HG03342 (cell line): Measurements from ENCODE around the gene BTK.

Experiments used
- ATAC-seq: cut with Tn5 transposase; IDR thresholded peaks from one replicate; pipeline ENCODE4 v1.9.1; 2021; ENCODE audit warnings: mild to moderate bottlenecking, moderate library complexity; ENCODE audit not compliant: unreplicated experiment

Gene BTK

DNA sequence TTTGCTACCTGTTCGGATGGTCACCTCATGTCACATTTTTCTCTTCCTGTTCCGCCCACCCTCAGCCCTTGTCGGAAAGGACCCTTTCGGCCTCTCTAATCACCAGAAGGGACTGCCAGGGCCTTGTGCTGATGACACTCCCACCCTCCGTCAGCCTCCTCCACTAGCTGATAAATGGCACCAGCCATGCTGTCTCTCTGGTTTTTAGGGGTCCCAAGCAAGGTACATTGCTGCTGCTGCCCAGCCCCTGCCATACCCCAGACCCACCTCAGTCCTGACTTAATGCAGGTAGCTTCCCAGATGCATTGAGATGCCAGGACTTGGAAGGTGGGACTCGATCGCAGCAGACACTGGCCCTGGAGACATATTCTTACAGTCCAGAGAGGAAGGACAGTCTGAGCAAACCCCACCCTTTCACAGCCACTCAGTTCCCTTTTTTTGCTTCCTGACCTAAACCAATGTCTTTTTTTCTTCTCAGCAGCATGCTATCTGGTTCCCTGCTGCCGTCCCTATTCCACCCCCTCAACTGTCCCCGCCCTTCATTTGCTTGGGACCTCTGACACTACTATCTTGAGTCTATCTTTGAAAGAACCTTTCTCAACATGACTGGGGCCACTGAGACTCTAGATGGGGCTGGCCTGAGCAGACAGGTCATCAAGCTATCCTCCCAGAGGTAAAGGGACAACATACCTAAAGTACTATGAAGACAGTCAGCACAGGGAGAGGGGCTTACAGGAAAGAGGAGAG lies at the start of gene BTK:
Gene BTK, minus strand, starts transcription at position 397 of the 747 bp plus-strand sequence. CDS start 10,907 bp downstream, outside the sequence.
- peak; percentile 65 for ATAC-seq

DNA sequence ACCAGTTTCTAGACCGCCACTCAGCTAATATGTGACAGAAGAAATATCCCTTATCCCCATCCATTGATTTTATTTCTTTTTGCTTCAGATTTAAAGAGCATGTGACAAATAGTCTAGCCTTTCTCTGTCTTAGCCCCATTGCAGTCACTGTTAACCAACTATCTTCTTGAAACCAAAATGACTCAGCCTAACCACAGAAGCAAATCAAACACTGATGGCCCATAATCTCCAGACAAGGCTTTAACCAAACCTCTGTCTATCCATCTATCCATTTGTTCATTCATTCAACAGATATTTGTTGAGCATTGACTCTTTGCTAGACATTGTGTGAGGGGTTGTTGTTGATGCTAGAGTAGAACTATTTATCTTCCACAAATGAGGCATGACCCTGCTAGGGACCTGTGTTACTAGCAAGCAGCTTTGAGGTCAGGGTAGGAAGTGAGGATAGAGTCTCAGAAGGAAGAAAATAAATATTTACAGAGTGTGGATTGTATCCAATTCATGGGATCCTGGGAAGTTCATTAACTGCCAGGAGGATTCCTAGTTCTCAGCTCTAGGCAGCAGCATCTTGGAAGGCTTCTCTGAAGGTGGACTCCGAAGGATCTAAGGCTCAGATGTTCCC lies 44.6 kb upstream of the BTK start:
- ATAC-seq: peak; percentile 94

DNA sequence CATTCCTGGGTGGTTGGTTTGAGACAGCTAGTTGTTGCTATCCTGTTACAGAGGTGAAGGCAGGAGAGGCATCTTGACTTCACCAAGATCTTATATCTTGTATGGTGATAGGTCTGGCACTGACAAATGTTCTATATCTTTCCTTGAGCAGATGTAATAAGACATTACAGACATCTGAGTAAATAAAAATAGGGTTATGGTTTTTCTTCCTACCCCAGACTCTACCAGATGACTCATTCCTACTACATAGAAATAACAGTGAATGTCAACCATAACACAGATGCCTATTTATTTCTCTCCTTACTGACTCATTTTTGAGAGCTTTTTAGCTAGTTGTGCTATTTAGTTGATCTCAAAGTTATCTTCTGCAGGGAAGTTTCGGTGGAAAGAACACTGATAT lies 43.9 kb upstream of the BTK start:
- peak; percentile 20 for ATAC-seq

DNA sequence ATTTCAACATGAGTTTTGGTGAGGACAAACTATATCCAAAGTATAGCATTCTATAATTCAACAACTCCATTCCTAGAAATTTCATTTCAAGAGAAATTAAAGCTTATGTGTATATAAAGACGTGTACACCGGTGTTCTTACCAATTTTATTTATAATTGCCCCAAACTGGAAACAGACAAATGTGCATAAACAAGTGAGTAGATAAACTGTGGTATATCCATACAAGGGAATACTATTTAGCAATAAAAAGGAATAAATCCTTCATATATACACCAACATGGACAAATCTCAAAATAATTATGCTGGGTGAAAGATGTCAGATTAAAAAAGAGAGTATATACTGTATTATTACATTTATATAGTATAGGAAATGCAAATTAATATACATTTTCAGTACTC lies 42.0 kb upstream of the BTK start:
- ATAC-seq: no peak

DNA sequence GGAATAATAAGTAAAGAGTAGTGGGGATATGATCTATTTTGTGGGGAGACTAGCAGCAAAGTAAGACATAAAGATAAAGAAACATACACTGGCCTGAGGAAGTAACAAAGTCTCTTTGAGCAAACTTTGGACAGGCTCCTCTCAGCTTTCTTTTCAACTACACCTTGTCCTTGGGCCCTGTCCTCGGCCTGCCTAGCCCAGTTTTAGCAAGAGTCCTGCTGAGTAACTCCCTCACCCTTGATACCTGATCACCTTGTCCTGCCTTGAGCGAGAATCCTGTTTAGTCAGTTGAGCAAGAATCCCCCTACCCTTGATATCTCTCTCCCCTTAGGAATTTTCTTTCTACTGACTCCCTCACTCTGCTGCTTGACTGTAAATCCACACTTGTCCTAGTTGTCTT lies 33.5 kb upstream of the BTK start:
- ATAC-seq: no peak

DNA sequence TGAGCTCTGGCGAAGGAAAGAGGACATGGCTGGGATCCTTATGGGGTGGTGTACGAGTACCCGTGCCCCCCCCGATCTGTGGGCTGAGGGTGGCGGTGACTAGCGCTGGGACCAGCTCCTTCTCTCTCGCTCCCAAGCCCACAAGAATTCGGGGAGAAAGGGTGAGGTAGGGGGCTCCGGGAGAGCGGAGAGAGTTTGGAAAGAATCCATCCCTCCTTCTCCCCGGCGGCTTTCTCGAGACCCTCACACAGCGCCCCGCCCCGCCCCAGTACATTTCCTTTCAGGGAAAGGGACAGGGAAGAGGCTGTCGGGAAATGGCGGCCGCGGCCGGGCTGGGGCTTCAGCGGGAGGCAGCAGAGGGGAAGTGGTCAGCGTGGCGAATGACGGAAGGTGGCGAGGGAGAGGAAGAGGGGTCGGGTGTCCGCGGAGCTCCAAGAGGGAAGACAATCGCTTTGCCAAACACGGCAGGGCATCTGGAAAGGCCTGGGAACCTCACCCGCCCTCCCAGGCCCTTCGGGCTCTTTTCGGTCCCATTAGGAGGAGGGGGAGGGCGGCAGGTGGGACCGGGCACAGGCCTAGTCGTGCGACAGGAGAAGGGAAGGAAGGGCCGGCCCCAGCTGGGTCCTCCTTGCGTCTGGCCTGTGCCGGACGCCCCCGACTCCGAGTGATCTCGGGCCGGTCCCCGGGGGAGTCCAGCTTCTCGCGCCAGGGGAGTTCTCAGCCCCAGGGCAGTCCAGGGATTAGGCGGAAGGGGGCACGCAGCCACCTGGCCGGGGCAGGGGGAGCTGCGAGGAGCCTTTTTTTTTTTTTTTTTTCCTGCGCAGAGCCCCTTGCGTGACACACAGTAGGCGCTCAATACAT lies 32.2 kb upstream of the BTK start:
- peak; percentile 40 for ATAC-seq

DNA sequence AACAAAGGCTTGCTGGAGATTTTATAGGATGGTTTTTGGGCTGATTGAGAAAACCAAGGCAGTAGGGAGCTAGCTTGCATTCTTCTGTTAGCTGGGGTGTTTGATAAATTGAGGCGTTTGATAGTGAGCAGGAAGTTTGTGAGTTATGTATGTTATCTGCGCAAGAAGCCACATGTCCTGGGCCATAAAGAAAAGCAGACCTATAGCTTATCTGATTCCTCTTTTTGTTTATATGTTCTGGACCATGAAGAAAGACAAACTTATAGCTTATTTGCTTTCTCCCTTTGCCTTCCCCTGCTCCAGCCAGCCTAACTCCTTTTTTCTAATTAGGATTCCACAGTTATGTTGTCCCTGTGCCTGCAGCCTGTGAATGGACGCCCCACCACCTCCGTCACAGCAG lies 31.2 kb upstream of the BTK start:
- no peak for ATAC-seq

DNA sequence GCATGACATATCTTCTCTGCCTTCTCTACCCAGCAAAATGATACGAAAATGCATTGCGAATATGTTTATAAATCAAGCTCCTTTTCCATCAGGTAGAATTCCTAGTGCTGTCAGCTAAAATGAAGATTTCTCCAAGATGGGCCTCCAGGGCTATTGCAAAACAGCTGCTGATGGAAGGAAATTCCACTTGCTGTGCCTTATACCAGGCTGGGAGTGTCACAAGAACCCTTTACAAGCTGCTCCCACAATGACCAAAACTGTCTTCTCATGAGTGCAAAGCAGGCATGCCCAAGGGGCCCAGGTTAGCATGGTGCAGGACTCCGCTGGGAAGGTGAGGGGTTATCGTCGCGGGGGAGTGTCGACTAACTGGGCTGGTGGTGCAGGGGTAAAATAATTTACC lies 30.7 kb upstream of the BTK start:
- ATAC-seq: no peak

DNA sequence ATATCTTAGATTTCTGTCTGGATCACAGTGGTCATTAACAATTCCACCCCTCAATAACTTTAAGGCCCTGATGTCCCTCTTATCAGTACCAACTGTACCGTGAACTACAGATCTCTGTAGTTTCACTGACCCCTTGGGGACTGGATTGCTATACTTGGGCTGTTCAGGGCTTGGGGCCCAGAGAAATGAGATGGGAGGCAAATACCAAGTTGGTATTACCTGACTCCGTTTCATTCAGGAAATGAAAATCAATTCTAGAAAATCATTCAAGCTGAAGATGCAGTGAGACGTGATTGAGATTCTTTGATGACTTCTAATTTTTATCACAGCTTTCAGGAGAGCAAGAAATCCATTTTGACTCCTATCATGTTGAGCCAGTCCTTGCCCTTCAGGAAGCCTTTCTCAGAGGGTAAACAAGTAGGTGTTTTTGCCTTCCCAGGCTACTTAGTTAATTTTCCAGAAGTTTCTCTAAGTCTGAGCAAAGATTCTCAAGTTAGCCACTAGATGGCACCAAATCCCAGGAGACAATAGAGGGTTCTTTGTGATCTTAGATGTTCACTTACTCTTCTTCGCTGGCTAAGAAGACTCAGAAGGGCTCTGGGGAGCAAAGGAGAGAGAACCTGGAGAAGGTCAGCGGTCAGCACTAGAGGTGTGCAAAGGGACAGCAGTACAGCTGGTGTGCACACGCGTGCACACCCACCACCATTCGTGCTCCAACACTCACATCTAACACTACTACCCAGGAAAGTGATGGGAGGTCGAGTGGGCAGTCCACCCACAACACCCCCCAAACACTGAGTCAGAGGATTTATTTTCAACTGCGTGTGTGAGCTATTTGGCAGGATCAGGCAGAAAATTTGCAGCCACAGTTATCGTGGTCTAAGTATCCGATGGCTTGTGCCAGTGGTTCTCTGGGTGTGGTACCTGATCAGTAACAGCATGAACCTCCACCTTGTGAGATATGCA lies 29.5 kb upstream of the BTK start:
- peak; percentile 60 for ATAC-seq

DNA sequence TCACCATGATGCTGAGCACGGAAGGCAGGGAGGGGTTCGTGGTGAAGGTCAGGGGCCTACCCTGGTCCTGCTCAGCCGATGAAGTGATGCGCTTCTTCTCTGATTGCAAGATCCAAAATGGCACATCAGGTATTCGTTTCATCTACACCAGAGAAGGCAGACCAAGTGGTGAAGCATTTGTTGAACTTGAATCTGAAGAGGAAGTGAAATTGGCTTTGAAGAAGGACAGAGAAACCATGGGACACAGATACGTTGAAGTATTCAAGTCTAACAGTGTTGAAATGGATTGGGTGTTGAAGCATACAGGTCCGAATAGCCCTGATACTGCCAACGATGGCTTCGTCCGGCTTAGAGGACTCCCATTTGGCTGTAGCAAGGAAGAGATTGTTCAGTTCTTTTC lies 26.0 kb upstream of the BTK start:
- ATAC-seq: no peak

DNA sequence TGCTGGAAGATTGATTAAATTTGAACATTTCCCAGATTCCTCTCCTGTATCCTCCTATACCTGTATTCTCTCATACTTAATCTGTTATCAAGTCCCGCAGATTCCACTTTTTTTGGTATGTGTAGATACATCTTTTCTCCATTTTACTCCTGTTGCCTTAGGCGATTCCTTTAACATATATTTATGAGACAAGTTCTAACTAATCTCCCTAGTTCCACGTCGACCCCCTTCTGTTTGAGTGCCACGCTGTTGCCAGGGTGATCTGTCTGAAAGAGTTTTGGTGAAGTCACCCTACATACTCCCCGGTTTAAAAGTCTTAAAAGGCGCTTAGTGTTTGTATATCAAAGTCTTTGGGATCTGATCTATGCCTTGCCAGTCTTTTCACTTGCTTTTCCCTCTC lies 24.5 kb upstream of the BTK start:
- no peak for ATAC-seq

DNA sequence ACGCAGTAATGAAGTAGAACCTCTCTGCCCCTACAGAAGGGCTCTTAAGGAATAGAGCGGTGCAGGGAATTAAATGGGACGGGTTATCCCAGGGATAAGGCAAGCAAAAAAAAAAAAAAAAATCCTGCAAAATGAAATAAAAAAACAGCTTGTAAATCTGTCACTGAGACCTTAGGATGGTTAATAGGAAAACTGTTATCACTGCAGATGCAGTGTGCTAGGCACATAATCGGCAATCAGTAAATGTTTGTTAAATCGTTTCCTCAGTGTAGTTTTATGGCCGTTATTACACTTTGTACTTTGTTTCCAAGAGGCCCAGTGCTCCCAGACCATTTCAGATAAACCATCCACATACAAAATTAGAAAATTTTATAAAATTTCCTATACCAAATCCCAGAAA lies 23.1 kb upstream of the BTK start:
- ATAC-seq: no peak

DNA sequence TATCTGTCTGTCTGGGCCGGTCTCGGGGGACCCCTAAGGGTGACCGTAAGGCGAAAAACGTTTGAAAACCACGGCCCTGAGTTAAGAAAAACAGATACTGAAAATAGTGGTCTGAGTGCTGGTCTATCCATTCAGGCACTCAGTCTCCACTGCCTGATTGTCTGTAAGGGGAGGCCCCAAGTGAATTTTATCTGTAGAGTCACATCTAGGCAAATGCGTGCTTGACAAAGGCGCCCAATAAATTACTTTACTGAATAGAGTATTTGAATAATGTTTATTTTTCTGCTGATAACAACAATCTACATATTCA lies 22.5 kb upstream of the BTK start:
- no peak for ATAC-seq

DNA sequence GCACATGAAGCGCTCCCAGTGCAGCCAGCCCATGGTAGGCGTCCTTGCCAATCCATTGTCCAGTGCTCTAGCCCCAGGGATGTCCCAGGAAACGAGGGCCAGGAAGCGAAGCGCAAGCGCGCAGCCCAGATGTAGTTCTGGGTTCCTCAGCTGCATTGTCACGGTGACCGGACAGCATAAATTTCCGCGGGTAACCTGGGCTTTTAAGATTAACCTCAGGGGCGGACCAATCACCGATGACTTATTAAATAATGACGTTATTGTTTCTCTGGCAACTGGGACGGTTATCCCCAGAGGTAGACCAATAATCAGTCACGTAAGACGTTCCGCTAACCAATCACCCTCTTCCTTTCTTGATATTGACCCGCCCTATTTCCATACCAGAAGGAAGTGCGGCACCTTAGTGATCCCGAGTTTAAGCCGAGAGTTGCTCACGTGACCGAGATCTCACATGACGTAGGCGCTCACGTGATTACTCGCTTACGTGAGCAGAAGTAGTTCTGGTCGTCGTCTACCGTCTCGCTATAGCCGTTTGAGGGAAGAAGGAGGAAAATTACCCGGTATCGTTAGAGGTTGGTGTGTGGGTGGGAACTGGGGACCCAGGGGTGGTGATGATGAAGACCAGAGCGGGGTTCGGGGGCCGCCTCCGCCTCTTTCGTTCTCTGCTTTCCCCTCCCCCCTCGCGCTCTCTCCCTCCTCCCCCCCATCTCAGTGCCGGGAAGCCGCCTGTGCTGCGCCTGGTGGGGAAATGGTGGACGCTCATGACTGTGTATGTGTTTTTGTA lies 21.9 kb upstream of the BTK start, which contains the start of the genes GLA and HNRNPH2:
Gene GLA, minus strand, starts transcription at position 178 of the 784 bp plus-strand sequence. Its CDS starts 22 bp downstream, at position 156.
Gene HNRNPH2, plus strand, starts transcription at position 475 of the 784 bp plus-strand sequence. CDS start 3,767 bp downstream, outside the sequence.
- ATAC-seq: peak; percentile 92

DNA sequence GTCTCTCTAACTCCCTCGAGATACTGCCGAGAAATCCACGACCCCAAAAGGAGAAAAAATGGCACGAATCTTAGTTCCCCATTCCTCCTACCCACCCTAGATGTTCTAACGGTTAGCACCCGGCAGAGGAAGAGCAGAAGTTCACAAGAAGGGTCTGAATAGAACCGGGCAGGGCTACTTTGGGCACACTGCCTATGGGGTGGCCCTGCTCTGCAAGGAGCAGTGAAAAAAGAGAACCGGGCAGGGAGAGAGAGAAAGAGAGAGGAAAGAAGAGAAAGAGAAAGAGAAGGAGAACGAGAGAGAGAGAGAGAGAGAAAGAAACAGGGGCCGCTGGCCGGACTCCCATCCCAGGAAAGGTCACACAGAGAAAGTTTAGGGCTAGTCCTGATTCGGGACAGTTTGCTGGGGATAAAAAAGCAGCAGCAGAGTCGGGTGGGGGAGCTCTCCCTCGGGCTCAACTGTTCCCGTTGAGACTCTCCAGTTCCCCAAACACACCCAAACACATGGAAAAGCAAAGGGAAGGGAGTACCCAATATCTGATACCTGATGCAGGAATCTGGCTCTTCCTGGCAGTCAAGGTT lies 21.3 kb upstream of the BTK start:
- ATAC-seq: no peak

DNA sequence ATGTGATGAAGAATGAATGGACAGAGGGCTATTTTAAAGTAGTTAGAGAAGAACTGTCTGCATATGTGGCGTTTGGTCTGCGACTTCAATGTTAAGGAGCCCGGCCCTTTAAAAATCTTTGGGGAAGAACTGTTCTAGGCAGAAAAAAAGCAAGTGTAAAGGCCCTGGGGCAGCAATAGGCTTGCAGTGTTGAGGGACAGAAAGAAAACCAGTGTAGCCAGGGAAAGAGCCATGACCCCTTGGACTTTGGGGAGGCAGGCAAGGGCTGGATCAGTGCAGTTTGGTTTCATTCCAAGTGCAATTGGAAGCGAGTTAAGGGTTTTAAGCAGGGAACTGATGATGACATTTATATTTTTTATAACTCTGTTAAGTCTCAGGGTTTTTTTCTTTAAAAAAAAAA lies 13.8 kb upstream of the BTK start:
- no peak for ATAC-seq

DNA sequence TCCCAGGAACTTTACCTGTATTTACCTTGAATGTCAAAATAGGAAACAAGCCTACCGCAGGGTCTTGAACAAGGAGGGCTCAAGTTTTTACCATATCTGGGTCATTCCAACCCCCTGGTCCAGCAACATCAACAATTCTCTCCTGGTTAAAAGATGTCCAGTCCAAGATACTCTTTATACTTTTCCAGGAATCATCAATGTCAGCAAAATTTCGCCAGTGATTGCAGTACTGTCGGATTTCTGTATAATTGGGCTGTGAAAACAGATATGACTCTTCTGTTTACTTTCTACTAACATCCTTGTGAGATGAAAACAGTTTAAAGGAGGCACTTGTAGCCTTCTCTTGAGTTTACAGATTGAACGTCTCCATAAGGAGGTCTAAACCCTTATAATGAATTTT lies 12.7 kb upstream of the BTK start:
- ATAC-seq: no peak

DNA sequence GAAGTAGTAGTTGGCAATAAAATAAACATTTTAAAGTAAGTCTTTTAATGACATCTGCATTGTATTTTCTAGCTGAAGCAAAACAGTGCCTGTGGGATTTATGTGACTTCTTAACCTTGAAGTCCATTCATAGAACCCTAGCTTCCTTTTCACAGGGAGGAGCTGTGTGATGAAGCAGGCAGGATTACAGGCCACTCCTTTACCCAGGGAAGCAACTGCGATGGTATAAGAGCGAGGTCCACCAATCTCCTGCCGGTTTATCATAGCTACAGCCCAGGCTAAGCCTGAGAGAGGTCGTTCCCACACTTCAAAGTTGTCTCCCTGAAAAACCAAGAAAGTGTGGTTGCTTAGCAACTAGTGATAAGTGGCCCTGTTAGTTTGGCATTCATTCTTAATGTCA lies 11.8 kb upstream of the BTK start:
- no peak for ATAC-seq

DNA sequence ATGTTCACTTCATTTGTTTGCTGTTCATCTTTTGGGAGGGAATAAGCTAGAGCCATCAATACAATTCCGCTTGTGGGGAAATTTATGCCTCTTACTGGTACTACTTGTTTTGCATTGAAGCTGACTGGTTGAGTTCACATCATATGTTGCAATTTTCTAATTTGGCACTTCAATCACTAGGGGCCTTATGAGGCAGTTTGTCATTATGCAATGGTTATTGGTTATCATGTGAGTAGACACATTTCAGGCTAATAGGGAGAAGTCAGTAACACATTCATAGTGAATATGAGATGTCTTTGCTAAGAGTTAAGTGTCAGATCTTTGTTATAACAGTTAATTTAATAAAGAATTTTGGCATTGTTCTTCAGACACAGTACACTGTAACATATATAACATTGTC lies 9.8 kb upstream of the BTK start:
- ATAC-seq: no peak
